GM10847 (cell line): ENCODE data around the gene TSHR.

Experiments used
- POLR2A ChIP-seq: IDR thresholded peaks from 2 replicates; pipeline ENCODE4 v1.6.1; 2011; ENCODE audit not compliant: insufficient read length; ENCODE audit errors: extremely low read depth

The TSHR gene

DNA sequence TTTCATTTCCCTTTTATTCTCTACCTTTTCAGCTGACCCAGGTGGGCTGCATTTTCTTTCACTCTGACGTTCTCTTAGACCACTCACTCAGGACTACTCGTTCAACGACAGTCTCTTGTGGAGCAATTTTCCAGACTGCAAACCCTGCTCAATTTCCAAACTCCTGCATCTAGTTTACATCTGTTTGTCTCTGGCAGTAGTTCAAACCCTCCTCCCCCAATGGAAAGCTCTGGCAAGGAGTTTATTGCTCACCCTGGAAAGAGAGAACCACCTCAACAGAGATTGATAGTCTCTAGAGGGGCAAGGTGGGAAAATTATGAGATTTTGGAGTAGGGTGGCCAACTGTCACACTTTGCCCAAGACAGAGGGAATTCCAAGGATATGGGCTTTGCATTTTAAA lies 130.2 kb downstream of the TSHR start:
- no peak for TF ChIP-seq POLR2A

DNA sequence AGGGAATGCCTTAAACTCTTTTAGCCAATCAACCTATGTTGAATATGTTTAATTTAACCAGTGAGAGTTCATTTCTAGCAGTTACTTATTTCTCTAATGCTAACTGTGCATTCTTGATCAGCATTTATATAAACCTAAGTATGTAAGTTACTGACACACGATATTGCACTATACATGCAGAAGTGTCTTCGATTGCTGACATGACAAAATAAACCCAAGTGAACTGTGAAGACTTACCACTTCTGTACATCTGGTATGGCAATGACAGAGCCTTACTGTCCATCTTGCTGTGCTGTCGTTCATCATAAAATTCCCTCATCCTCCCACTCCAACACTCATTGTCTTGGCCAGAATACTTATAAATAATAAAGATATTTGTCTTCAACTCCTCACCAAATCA lies 131.8 kb downstream of the TSHR start:
- TF ChIP-seq POLR2A = no peak

DNA sequence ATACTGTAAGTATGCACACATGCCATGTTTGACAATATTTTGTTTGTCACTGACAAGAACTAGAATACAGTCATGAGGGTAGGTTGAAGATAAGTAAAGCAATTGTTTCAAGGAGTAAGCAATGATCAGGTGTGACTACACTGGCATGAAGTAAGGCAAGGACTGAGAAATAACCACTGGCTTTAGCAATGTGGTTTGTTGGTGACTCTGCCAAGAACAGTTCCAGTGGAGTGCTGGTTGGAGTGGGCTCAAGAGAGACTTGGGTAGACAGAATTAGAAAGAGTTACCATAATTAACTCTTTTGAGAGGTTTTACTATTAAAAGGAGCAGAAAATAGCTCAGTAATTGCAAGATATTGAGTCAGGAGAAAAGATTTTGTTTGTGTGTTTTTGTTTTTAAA lies 135.7 kb downstream of the TSHR start:
- no peak for TF ChIP-seq POLR2A

DNA sequence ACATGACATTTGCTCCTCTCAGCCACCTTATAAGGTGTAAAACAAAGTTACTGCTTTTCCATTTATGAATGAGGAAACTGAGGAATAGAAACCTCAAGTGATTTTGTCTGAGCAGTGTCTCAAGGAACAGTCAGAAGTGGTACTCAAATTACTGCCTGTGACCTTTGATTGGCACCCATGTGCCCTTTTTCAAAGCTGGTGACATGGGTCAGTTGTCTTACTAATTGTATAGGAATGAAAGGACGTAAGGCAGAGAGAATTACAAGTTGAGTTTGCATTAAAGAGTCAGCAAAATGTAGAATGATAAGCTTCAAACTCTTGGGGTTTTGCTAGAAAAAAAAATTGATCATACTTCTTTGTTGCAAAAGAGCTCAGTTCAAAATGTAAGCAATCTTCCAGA lies 136.2 kb downstream of the TSHR start:
- no peak for TF ChIP-seq POLR2A

DNA sequence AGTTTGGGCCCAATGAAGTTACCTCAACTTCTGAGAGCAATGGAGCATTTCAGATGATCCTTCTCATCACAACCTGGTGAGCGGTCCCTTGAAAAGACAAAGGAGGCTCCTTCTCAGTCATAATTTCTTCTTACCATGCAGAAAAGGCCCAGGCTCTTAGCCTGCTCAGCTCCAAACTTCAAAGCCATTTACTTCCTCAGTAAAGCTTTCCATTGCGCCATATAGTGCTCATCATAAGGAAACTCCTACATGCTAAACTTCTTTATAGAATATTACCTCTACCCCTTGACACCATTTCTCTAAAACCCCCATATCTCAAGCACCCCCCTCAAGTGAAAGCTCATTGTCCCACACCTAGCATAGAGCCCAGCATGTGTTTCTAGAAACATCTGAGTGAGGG lies 138.2 kb downstream of the TSHR start:
- no peak for TF ChIP-seq POLR2A

DNA sequence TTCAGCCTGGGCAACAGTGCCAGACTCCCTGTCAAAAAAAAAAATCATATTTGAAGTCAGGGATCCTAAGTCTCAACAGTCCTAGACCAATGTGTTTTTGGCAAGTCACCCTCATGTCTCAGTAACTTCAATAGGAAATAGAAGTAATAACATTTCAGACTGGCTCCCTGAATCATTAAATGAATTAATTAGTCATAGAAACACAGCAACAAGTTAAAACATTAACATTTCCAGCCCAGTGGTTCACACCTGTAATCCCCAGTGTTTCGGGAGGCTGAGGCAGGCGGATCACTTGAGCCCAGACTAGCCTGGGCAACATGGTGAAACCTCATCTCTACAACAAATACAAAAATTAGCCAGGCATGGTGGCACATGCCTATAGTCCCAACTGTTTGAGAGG lies 140.1 kb downstream of the TSHR start:
- no peak for TF ChIP-seq POLR2A

DNA sequence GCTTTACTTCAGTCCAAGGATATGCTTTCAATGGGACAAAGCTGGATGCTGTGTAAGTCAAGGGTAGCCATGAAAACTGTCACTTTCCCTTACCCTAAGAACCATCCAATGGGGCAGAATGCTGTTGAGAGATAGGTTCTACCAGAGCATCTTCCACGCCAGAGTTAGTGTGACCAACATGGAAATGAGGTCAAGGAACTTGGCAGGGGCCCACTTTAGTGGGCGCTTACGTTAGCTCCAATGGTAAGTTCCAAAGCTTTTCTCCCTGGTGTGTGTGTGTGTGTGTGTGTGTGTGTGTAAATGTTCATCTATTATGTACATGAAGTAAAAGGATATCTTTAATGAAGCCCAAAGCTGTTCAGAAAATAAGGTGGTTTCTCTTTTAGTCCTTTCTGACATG lies 141.2 kb downstream of the TSHR start:
- TF ChIP-seq POLR2A = no peak

DNA sequence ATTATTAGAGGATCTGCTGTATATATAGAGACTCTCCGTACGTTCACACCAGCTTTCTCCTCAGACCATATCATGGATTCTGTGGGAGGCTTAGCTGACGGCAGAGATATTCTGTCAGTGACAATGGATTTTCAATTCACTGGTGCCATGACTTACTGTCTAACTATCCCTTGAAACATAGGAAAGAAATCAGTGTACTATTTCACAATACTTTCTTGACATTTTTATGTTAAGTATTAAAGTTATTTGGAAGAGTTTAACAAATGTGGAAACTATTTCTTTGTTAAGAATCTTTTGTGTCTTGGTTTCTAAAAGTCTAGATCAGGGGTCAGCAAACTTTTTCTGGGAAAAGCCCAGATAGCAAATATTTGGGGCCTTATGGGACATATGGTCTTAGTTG lies 146.8 kb downstream of the TSHR start:
- no peak for TF ChIP-seq POLR2A

DNA sequence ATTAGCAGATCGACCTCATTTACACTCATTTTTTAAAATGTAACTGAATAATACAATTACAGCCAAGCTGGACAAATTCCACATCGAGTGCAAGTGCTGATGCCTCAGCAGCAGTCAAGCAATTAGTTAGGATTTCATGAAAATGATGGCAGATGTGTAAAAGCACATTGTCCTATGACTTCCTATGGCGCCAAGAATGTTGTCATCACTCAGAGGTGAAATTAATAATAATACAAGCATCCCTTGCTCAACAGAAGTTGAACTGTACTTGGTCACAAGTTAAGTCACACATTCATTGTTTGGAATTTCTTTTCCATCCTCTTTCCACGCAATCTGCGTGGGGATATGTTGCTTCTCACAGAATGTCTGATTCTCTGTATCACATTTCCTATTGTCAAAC lies 148.0 kb downstream of the TSHR start:
- TF ChIP-seq POLR2A = no peak

DNA sequence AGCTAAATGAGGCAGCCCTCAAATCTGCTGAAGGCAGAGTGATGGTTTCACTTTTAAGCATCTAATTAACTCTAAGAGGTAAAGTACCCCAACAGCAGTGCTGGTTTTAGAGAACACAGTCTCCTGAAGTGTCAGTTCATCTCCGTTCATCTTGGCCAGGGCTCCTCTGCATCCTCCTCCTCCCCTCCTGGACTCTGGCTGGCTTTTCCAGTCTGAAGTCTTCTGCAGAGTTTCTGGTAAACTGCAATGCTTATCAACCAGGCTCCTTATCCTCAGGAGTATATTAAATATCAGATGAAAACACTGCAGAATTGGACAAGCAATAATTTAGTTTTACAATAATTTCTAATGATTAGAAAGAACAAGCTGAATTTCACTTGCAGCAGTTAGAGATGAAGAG lies 150.0 kb downstream of the TSHR start:
- no peak for TF ChIP-seq POLR2A

DNA sequence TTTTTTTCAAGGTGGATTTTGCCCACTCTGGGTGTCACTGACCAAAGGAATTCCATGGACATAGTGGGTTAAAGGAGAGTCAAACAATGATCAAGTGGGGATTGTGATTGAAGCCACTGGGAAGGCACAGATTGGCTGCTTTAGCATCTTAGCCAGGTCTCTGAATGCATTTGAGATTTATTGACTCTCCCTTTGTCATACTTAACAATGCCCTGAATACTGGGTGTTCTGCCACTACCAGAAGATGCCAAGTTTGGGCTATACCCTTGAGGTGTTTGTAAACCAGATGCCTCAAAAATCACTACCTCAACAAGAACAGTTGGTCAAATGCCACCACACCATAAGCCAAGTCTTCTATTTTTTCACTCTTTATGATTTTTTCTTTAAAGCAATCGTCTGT lies 150.5 kb downstream of the TSHR start:
- no peak for TF ChIP-seq POLR2A

DNA sequence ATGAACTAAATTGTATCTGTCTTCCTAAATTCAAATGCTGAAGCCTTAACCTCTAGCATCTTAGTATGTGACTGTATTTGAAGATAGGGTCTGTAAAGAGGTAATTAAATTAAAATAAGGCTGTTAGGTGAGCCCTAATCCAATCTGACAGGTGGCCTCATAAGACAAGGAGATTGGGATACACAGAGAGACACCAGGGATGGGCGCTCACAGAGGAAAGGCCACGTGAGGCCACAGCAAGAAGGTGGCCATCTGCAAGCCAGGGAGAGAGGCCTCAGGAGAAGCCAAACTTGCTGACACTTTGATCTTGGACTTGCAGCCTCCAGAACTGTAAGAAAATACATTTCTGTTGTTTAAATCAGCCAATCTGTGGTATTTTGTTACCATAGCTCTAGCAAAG lies 154.8 kb downstream of the TSHR start:
- no peak for TF ChIP-seq POLR2A

DNA sequence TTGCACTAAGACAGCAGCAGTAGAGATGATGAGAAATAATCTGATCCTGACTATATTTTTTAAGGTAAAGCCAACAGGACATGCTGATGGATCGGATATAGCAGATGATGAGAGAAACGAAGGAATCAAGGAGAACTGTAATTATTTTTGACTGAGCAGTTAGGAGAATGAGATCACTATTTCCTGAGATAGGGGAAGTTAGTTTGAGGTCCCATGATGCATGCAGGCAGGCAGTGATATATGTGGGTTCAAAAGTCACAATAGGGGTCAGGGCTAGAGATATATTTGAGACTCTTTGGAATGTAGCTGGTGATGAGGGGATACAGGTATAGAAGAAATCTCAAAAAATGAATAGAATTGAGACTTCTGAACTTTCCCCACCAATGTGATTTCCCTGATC lies 157.8 kb downstream of the TSHR start:
- no peak for TF ChIP-seq POLR2A

DNA sequence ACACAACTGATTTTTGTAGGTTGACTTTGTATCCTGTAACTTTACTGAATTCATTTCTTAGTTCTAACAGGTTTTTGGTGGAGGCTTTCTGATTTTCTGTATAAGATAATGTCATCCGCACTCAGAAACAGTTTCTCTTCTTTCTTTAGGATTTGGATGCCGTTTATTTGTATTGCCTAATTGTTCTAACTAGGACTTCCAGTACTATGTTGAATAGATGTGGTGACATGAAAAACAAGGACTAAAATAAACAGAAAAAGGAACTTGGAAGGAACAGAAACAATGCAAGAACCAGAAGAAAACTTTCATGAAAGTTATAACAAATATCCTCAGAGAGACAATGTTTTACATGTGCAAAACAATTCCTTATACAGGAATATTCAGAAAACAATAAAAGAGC lies 165.1 kb downstream of the TSHR start:
- TF ChIP-seq POLR2A = no peak

DNA sequence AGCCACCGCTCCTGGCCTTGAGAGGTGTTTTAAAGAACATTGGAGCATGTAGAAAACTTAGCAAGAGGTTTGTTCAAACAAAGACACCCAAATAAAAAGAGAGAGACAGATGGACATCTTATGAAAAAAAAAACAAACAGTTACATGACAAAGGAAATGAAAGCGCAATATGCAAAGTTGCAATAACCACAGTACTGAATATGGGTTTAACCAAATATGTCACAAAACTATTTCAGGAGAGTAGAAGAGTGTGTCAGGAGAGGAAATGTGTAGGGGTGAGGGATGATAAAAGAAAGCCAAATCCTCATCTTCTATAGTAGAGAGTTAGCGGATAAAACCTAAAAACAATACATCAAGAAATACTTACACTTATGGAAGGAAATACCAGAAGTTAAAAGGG lies 166.9 kb downstream of the TSHR start:
- TF ChIP-seq POLR2A = no peak

DNA sequence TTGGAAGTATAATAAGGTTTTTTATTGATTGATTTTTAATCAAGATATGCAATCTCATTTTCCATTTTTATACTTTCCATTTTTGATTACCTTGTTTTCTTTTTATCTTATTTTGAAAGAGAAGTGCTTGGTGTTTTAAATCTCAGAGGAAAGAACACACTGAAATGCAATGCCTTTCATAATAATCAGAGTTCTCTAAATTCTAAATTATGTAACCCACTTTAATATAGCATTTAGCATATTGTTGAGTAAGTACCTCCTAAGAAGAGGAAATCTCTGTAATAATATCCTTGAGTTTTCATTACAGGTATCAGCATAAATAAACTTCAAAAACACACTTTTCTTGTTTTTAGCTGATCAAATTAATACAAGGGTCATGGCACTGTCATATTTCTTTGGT lies 168.4 kb downstream of the TSHR start:
- TF ChIP-seq POLR2A = no peak

DNA sequence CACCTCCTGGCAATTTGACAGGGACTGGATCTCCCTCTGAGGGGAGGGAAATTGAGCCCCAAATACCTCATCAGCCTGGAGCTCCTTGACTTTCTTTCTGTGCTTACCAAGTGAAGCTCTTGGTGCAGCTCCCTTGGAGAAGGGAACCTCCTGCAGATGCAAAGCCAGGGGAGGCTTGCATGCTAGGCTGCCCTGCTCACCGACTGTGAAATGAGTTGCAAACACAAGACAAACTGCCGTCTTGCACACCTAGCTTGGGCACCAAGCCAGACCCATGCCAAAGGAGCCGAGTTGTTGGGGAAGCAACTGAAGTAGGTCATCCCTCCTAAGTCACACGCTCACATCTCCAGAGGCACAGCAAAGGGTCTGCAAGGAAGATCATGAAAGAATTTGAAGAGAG lies 170.1 kb downstream of the TSHR start:
- no peak for TF ChIP-seq POLR2A

DNA sequence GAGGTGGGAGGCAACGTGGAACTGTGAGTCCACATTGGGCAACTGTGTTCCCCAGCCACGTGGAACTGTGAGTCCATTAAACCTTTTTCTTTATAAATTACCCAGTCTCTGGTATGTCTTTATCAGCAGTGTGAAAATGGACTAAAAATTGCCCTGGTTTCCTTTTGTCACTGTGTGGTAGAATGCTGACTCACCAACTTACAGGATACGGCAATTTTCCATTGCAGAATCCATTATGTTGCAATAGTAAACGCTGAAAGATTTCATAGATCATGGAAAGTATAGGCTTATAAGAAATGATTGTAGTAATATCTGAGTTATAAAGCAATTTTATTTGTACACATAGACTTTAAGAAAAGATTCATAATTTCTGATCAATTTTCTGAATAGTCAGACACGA lies 172.4 kb downstream of the TSHR start:
- no peak for TF ChIP-seq POLR2A
